Fibroblast of pulmonary artery (primary cell): Measurements from ENCODE around the gene KARS1.
A peak's percentile ranks its signal among the peaks of the same experiment; 100 is the strongest.

Experiments used
- DNase-seq: peaks from one replicate; pipeline ENCODE4 v3.0.0-alpha.2; 2010; ENCODE audit warnings: low read depth
- H3K4me3 ChIP-seq: replicated peaks from 2 replicates; pipeline ENCODE4 v1.5.1; 2011; ENCODE audit warnings: low read depth, mild to moderate bottlenecking, control low read depth, low read length, moderate library complexity
- CTCF ChIP-seq: IDR thresholded peaks from 2 replicates; pipeline ENCODE4 v1.5.1; 2011; ENCODE audit warnings: mild to moderate bottlenecking, control low read depth, low read length, inconsistent platforms; ENCODE audit errors: missing control alignments

The KARS1 gene

GRCh38 chr16:75667503-75667902 lies 20.0 kb upstream of the KARS1 start:
- TF ChIP-seq CTCF: no peak
- H3K4me3 ChIP-seq: no peak overlapping the region
- no peak for DNase-seq

GRCh38 chr16:75660726-75661302 lies 13.3 kb upstream of the KARS1 start:
- no peak overlapping the region for H3K4me3 ChIP-seq
- no peak for TF ChIP-seq CTCF
- DNase-seq: peak; percentile 15

DNA sequence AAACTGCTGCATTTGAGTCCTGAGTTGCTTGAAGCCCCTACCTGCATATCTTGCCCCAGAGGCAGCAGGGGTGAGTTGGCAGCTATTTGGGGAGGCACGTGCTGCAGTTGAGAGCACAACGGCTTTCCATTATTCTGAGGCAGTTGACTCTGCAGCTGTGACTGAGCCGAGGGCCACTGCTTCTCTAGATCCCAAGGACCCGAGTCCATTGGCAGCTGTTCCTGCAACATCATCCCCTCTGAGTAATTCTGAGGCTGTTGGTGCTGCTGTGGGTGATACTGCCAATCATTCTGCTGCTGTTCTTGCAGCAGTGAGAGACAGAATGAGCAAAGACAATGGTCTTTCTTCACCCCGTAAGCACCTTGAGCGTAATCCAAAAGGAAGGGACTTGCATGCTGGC lies 12.9 kb upstream of the KARS1 start:
- DNase-seq: no peak
- H3K4me3 ChIP-seq: no peak overlapping the region
- no peak for TF ChIP-seq CTCF

- DNase-seq: no peak
- no peak for TF ChIP-seq CTCF
- no peak overlapping the region for H3K4me3 ChIP-seq
Observed at GRCh38 chr16:75658175-75658574, 10.7 kb upstream of the KARS1 start.

GRCh38 chr16:75653922-75654321 lies 6.5 kb upstream of the KARS1 start:
- no peak for TF ChIP-seq CTCF
- no peak for DNase-seq
- H3K4me3 ChIP-seq: no peak overlapping the region

DNA sequence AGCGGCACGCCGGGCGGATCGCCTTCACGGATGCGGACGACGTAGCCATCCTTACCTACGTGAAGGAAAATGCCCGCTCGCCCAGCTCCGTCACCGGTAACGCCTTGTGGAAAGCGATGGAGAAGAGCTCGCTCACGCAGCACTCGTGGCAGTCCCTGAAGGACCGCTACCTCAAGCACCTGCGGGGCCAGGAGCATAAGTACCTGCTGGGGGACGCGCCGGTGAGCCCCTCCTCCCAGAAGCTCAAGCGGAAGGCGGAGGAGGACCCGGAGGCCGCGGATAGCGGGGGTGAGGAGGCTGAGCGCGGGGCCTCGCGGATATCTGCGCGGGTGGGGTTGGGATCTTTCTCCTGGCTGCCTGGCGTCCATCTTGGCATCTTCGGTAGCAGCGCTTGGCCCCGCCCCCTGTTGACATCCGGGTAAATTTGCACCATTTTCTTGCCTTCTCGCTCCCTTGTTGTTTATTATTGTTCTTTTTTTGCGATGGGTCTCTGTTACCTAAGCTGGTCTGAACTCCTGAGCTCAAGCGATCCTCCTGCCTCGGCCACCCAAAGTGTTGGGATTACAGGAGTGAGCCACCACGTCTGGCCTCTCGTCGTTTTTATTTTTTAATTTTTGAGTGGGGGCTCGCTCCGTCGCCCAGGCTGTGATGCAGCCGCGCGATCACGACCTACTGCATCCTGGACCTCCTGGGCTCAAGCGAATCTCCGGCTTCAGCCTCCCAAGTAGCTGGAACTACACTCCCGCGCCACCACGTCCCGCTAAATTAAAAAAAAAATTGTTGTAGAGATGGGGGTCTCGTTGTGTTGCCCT lies 1.0 kb upstream of the KARS1 start:
- peak; percentile 75 for DNase-seq
- peak overlapping the region; percentile 96 for H3K4me3 ChIP-seq
- TF ChIP-seq CTCF: no peak

DNA sequence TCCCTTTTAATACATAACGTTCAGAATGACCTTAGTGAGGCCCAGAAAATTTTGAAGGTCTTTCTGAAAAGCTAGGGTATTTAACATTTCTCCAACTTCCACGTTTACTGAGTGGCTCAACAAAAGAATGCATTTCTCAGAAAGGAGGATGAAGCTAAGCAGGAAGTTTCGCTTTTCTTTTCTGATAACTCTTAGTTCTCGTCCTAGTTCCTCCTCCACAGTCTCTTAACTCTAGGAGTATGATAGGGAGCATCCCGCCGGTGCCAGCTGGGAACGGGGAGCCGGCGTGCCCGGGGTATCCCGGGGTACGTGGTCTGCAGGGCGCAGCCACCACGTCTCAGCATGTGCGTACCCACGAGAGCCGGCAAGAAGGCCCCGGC lies 363 bp downstream of the KARS1 start:
- DNase-seq: no peak
- TF ChIP-seq CTCF: no peak
- peak overlapping the region; percentile 96 for H3K4me3 ChIP-seq
